CD14-positive monocyte (primary cell): ENCODE data around the gene WHRN. TPM values are rescaled to one million over a fixed set of nuclear protein-coding genes. Genes with fewer than 3 reads are reported as not detected.

Experiments used
- DNase-seq, 3 donors: peaks; one replicate each; pipeline ENCODE4 v3.0.0-alpha.2; 2011 to 2022
- H2AFZ ChIP-seq: 2 replicates; pipeline ENCODE4 v1.6.0; 2012; ENCODE audit warnings: mild to moderate bottlenecking, low read depth, low read length, inconsistent platforms; ENCODE audit not compliant: insufficient read depth, poor library complexity, severe bottlenecking
- H3K27ac ChIP-seq, 2 donors: 1 replicate in 1 of 2; 2 replicates in 1 of 2; pipeline ENCODE4 v1.5.1; 2012 to 2013; ENCODE audit warnings: low read length in 2 of 2, control low read depth in 1 of 2, inconsistent platforms in 1 of 2, low read depth in 1 of 2, mild to moderate bottlenecking in 1 of 2
- H3K27me3 ChIP-seq, 2 donors: one replicate each; pipeline versions ENCODE4 v1.6.0 to v1.6.1; 2011 to 2013; ENCODE audit warnings: low read length in 2 of 2; ENCODE audit not compliant: control insufficient read depth in 2 of 2, insufficient read depth in 2 of 2
- H3K36me3 ChIP-seq, 2 donors: replicated peaks in 1 of 2; 1 replicate in 1 of 2; 2 replicates in 1 of 2; pipeline versions ENCODE4 v1.5.1 to v1.6.1; 2012 to 2013; ENCODE audit warnings: low read length in 2 of 2, control low read depth in 1 of 2, inconsistent platforms in 1 of 2, mild to moderate bottlenecking in 1 of 2; ENCODE audit not compliant: insufficient read depth in 2 of 2, control insufficient read depth in 1 of 2
- H3K4me1 ChIP-seq, 2 donors: 1 replicate in 1 of 2; 2 replicates in 1 of 2; pipeline versions ENCODE4 v1.5.1 to v1.6.1; 2012 to 2013; ENCODE audit warnings: low read length in 2 of 2, control low read depth in 1 of 2, inconsistent platforms in 1 of 2, mild to moderate bottlenecking in 1 of 2, moderate library complexity in 1 of 2; ENCODE audit not compliant: insufficient read depth in 2 of 2, control insufficient read depth in 1 of 2
- H3K4me2 ChIP-seq: replicated peaks from 2 replicates; pipeline ENCODE3; 2012; ENCODE audit warnings: low read length, moderate library complexity, mild to moderate bottlenecking; ENCODE audit not compliant: poor library complexity, severe bottlenecking; ENCODE audit errors: extremely low read depth
- H3K4me3 ChIP-seq, 3 experiments: fragments of 200-600 bp in 1 of 3; sonication (generic) in 1 of 3; replicated peaks in 1 of 3; 1 replicate in 2 of 3; 2 replicates in 1 of 3; pipeline ENCODE4 v1.5.1; 2011 to 2013; ENCODE audit warnings: low read length in 3 of 3, mild to moderate bottlenecking in 3 of 3, control low read depth in 2 of 3, low read depth in 2 of 3, inconsistent platforms in 1 of 3, moderate library complexity in 1 of 3
- H3K79me2 ChIP-seq: 2 replicates; pipeline ENCODE4 v1.6.0; 2012; ENCODE audit warnings: mild to moderate bottlenecking, control low read depth, inconsistent platforms, low read length, moderate library complexity; ENCODE audit not compliant: insufficient read depth
- H3K9ac ChIP-seq: 2 replicates; pipeline ENCODE4 v1.6.0; 2017; ENCODE audit warnings: low read length, mild to moderate bottlenecking; ENCODE audit not compliant: insufficient read depth, poor library complexity, severe bottlenecking
- H3K9me3 ChIP-seq, 2 donors: replicated peaks in 1 of 2; 1 replicate in 1 of 2; 2 replicates in 1 of 2; pipeline versions ENCODE4 v1.5.1 to v1.6.1; 2012 to 2013; ENCODE audit warnings: low read length in 2 of 2, control low read depth in 1 of 2; ENCODE audit not compliant: control insufficient read depth in 1 of 2, insufficient read depth in 1 of 2
- H4K20me1 ChIP-seq: 2 replicates; pipeline ENCODE4 v1.6.0; 2012; ENCODE audit warnings: mild to moderate bottlenecking, low read length, control low read depth, moderate library complexity; ENCODE audit not compliant: insufficient read depth
- H3K27ac Mint-ChIP-seq, 7 donors: one replicate each; pipeline ENCODE4 v1.8.0; 2020; ENCODE audit warnings: mild to moderate bottlenecking in 7 of 7, mixed read lengths in 7 of 7, moderate library complexity in 6 of 7, inconsistent platforms in 2 of 7
- H3K27me3 Mint-ChIP-seq, 3 donors: one replicate each; pipeline ENCODE4 v1.8.0; 2021 to 2022; ENCODE audit warnings: low read depth in 3 of 3, mild to moderate bottlenecking in 3 of 3, mixed read lengths in 3 of 3, moderate library complexity in 3 of 3, inconsistent platforms in 1 of 3
- H3K36me3 Mint-ChIP-seq, 2 donors: one replicate each; pipeline ENCODE4 v1.8.0; 2020; ENCODE audit warnings: mixed read lengths in 2 of 2, inconsistent platforms in 1 of 2, mild to moderate bottlenecking in 1 of 2
- H3K4me1 Mint-ChIP-seq: one replicate; pipeline ENCODE4 v1.8.0; 2020; ENCODE audit warnings: mild to moderate bottlenecking, mixed read lengths
- H3K4me3 Mint-ChIP-seq, 2 donors: one replicate each; pipeline ENCODE4 v1.8.0; 2020; ENCODE audit warnings: mild to moderate bottlenecking in 2 of 2, mixed read lengths in 2 of 2, moderate library complexity in 1 of 2
- H3K9me3 Mint-ChIP-seq, 7 donors: one replicate each; pipeline ENCODE4 v1.8.0; 2020 to 2022; ENCODE audit warnings: mixed read lengths in 7 of 7, mild to moderate bottlenecking in 6 of 7, moderate library complexity in 6 of 7, inconsistent platforms in 2 of 7
- CTCF ChIP-seq: fragments of 200-600 bp; IDR thresholded peaks from one replicate; pipeline ENCODE4 v1.8.0; 2022; ENCODE audit warnings: antibody characterized with exemption, mild to moderate bottlenecking
- WGBS: methylation state at CpG from one replicate; pipeline ENCODE4 v1.1.5; 2013; ENCODE audit warnings: missing lambda C conversion rate; ENCODE audit not compliant: insufficient coverage; 5-methylcytosine and 5-hydroxymethylcytosine counted together
- intact Hi-C, 2 donors: fragments of 100-400 bp; cut with micrococcal nuclease; formaldehyde crosslinking; loops; one replicate each; pipeline versions ENCODE4 v1.15.0 to v1.15.1; 2023
- polyA plus RNA-seq, 3 donors: library from polyadenylated mRNA; depleted of rRNA in 1 of 3; unstranded in 2 of 3; stranded (reverse) in 1 of 3; fragments of 300-500 nt in 2 of 3; fragments of >200 nt in 1 of 3; fragmentation: Illumina TruSeq in 2 of 3; gene quantifications; 1 replicate in 2 of 3; 2 replicates in 1 of 3; pipeline ENCODE4 v1.2.3, GENCODE V29; 2012 to 2021

WHRN gene
- polyA plus RNA-seq, 3 donors, result 0.13 to 0.59 (median 0.30) TPM

GRCh38 chr9:114423181-114423580, 82.1 kb downstream of the WHRN start:
- Histone ChIP-seq H3K9ac (no peak overlapping the region), H3K27ac (no peak overlapping the region), H2AFZ (no peak overlapping the region), H3K27me3 (no peaks in the 10 kb centered on the region), H3K36me3 (no peaks in the 10 kb centered on the region), H3K4me3 (no peak overlapping the region), H3K4me1 (peaks cover 8 to 11% of the 10 kb centered on the region in 2 donors), H3K9me3 (no peaks in the 10 kb centered on the region), H3K79me2 (no peaks in the 10 kb centered on the region), H3K4me2 (no peak overlapping the region), H4K20me1 (no peaks in the 10 kb centered on the region)
- Mint-ChIP-seq H3K36me3 (no peaks in the 10 kb centered on the region), H3K9me3 (no peaks in the 10 kb centered on the region), H3K27ac (no peak overlapping the region), H3K4me3 (no peak overlapping the region), H3K27me3 (peaks cover 2% of the 10 kb centered on the region in 3 donors), H3K4me1 (peaks cover 10% of the 10 kb centered on the region)
- intact Hi-C loops, result no loop called here
- WGBS, result 94% methylated on average over 14 of the region's 14 CpGs
- DNase-seq, result no peak
- TF ChIP-seq CTCF, result no peak

- no peak overlapping the region for H2AFZ ChIP-seq
- H3K36me3 ChIP-seq, result no peaks in the 10 kb centered on the region
- DNase-seq, result no peak
- no peak overlapping the region for H3K4me3 Mint-ChIP-seq
- TF ChIP-seq CTCF, result no peak
- H3K27ac ChIP-seq, result no peak overlapping the region
- no peak overlapping the region for H3K9ac ChIP-seq
- H3K79me2 ChIP-seq, result no peaks in the 10 kb centered on the region
- WGBS, result 88% methylated on average over 2 of the region's 2 CpGs
- no peaks in the 10 kb centered on the region for H3K27me3 ChIP-seq
- peaks cover 0 to 2% (median 2%) of the 10 kb centered on the region in 3 donors for H3K27me3 Mint-ChIP-seq
- peaks cover 7 to 13% (median 10%) of the 10 kb centered on the region in 7 donors for H3K9me3 Mint-ChIP-seq
- peaks cover 25% of the 10 kb centered on the region for H3K4me1 Mint-ChIP-seq
- H3K4me3 ChIP-seq, result no peak overlapping the region
- no peak overlapping the region for H3K4me2 ChIP-seq
- peaks cover 10 to 21% of the 10 kb centered on the region in 2 donors for H3K4me1 ChIP-seq
- H3K36me3 Mint-ChIP-seq, result peaks cover 0 to 8% of the 10 kb centered on the region in 2 donors
- H3K9me3 ChIP-seq, result peaks cover 10 to 12% of the 10 kb centered on the region in 2 donors
- H3K27ac Mint-ChIP-seq, result peak overlapping the region in 1 of 7 donors; percentile 21
- intact Hi-C loops, result no loop called here
- no peaks in the 10 kb centered on the region for H4K20me1 ChIP-seq
These were observed 84.1 kb downstream of the WHRN start for GRCh38 chr9:114421147-114421546.
